Astrocyte of the spinal cord (primary cell): ENCODE data around the gene C10orf105.

Experiments
- DNase-seq: peaks from one replicate; pipeline ENCODE4 v3.0.0; 2011; ENCODE audit warnings: low read depth, low spot score
- H3K4me3 ChIP-seq: 2 replicates; pipeline ENCODE4 v1.5.1; 2011; ENCODE audit warnings: low read depth, mild to moderate bottlenecking, low read length, moderate library complexity
- in situ Hi-C: cut with HindIII; loops from 2 replicates; pipeline ENCODE4 v1.10.0; 2017; ENCODE audit warnings: low sequenced_read_pairs
- TF ChIP-seq, protein P1 (sequence below): IDR thresholded peaks from 2 replicates; pipeline ENCODE4 v1.5.1; 2012; ENCODE audit warnings: low read depth, mild to moderate bottlenecking, low read length, inconsistent platforms

The C10orf105 gene

DNA sequence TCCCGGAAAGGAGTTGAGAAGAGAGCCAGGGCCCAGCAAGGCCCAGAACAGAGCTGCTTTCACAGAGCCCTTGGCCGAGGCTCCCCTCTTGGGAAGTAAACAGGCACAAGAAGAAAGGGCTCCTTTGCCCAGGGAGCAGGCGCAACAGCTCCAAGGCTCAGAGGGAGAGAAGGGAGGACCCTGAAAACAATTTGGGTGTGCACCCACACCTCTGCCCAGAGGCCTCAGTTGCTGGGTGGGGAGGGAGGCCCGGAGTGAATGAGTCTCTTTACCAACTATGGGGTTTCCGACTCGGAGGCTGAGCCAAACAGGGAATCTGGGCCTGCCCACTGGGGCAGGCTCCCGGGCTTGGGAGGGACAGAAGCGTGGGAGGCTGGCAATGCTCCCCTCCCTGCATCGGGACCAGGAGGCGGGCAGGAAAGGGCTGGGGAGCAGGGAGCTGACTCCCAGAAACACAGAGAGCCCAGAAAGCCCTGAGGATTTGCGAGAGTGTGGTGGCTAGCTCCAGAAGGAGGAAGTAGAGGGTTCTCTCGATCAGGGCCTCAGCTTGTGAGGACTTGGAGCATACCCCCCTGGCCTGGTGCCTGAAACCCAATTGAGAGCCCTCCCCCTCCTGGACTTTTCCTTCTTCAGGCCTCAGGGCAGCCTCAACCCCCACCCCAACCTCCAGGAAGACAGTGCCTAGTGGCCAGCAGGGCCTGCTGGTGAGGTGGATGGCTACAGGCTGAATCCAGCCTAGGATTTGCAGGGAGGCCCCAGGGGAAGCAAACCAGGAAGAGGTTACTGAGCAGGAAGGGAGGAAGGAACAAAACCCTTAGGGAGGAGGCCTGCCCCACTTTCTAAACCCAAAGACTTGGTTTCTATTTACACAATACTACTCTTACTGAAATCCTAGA, 6.2 kb downstream of the C10orf105 start:
- DNase-seq = peak; percentile 43
- in situ Hi-C loops = no loop called here
- TF ChIP-seq, protein P1, sequence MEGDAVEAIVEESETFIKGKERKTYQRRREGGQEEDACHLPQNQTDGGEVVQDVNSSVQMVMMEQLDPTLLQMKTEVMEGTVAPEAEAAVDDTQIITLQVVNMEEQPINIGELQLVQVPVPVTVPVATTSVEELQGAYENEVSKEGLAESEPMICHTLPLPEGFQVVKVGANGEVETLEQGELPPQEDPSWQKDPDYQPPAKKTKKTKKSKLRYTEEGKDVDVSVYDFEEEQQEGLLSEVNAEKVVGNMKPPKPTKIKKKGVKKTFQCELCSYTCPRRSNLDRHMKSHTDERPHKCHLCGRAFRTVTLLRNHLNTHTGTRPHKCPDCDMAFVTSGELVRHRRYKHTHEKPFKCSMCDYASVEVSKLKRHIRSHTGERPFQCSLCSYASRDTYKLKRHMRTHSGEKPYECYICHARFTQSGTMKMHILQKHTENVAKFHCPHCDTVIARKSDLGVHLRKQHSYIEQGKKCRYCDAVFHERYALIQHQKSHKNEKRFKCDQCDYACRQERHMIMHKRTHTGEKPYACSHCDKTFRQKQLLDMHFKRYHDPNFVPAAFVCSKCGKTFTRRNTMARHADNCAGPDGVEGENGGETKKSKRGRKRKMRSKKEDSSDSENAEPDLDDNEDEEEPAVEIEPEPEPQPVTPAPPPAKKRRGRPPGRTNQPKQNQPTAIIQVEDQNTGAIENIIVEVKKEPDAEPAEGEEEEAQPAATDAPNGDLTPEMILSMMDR = peak; percentile 5
- H3K4me3 ChIP-seq = no peak overlapping the region

DNA sequence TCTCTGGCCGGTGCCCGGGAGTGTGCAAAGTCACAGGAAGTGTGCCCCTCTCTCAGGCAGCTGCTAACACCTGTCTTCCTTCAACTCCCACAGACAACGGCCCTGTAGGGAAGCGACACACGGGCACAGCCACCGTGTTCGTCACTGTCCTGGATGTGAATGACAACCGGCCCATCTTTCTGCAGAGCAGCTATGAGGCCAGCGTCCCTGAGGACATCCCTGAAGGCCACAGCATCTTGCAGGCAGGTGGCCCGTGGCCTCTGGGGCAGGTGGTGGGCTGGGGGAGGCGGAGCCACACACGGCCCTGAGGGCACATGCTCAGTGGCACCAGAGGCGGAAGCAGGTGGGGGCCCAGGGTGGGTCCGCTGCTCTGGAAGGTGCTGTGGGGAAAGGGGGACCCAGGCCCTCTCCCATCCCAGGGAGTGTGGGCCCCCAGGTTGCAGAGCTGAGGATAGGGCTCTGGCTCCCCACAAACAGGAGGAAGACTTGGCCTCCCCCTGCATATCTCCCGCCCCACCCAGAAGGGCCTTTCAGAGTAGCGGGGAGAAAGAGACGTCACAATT, 6.9 kb downstream of the C10orf105 start:
- TF ChIP-seq, protein P1 = no peak
- H3K4me3 ChIP-seq = no peak overlapping the region
- no peak for DNase-seq
- in situ Hi-C loops = no loop called here

DNA sequence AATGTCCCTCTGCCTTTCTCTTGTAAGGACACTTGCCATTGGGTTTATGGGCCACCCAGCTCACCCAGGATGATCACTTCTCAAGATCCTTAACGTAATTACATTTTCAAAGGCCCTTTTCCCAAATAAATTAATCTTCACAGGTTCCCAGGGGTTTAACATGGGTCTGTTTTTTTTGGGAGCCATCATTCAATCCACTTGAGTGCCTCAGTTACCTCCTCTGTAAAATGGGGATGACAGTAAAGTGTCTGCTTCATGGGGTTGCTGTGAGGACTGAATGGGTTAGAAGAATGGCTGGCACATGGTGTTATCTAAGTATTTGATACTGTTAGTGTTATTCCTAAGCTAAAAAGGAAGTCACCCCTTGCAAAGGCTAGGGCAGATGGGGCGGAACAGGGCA, 7.4 kb downstream of the C10orf105 start:
- TF ChIP-seq, protein P1 = no peak
- H3K4me3 ChIP-seq = no peak overlapping the region
- DNase-seq = no peak
- in situ Hi-C loops = no loop called here

DNA sequence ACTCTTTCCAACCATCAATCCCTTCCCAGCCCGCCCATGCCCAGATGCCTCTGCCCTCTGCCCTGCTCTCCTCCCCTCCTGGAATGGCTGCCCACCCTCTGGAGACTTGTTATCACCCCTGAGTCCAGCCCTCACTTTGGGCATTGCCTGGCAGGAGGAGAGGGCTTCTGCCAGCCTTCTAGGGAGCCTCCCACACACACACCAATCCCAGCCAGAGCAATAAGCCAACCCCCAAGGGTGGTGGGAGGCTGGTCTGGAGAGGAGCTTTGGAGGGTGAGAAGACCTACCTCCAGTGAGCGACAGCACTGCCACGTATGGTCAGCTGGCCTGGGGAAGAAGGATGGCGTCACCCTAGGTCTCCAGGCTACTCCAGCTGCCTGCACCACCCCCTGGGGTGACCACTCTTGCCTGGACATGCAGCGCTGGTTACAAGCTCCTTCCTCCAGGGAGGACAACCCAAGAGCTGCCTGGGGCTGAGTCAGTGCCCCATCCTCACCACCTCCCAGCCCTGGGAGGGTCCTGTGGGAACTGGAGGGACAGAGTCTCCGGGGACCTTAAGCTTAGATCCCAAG, 8.4 kb downstream of the C10orf105 start:
- in situ Hi-C loops = no loop called here
- TF ChIP-seq, protein P1 = no peak
- DNase-seq = no peak
- H3K4me3 ChIP-seq = no peak overlapping the region

DNA sequence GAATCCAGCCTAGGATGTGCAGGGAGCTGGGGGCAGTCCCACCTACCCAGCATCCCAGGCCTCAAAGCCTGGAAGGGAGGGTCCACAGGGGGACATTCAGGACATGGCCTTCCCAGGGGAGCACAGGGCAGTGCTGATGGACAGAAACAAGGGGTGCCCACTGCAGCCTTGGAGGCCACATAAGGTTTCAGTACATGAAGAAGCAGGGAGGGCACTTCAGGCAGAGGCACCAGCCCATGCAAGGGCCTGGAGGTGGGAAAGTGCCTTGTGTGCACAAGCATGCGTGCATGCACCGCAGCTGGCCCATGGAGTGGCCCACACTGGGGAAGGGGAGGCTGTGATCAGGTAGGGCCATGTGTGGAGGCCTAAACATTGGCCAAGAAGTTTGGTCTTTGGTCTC, 9.1 kb downstream of the C10orf105 start:
- no peak overlapping the region for H3K4me3 ChIP-seq
- DNase-seq = no peak
- TF ChIP-seq, protein P1 = no peak
- in situ Hi-C loops = no loop called here

DNA sequence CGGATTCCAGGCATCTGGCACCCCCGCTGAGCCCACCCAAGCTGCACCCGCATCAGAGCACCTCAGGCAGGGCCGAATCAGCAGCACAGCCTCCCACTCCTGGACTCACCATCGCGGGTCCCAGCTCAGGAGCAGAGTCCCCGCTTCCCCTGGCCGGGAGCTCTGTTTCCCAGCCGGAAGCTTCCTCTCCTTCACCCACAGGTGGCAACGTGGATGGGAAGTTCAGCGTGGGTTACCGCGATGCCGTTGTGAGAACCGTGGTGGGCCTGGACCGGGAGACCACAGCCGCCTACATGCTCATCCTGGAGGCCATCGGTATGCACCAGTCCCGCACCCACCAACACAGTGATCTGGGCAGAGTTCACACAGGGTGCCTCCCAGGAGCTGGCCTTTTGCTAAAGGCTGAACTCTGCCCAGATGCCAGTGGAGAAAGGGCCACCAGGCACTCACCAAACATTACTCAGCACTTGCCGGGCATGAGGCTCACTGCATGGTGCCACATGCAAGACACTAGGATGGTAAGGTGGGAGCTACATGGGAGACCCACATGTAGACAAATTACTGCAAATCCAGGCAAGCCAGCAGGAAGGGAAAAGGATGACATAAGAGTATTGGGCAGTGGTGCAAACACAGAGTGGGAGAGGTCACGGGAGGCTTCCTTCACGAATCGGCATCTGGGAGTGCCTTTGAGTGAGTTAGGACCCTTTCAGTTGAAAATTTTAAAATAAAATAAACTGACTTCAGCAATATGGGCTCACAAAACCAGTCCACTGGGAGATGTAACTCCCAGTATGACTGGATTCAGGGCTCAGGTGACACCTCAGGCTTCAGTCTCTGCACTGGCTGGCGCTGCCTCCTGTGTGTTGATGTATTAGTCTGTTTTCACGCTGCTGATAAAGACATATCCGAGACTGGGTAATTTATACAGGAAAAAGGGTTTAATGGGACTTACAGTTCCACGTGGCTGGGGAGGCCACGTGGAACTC, 10.4 kb downstream of the C10orf105 start:
- TF ChIP-seq, protein P1 = no peak
- in situ Hi-C loops = no loop called here
- no peak for DNase-seq
- H3K4me3 ChIP-seq = no peak overlapping the region
